ENCODE data around the gene ARF6.
"Not testable (repeated sequence)": the region's sequence is repeated elsewhere in the genome, so short reads cannot be mapped to it uniquely, and the experiment has no call there.

ARF6 gene

DNA sequence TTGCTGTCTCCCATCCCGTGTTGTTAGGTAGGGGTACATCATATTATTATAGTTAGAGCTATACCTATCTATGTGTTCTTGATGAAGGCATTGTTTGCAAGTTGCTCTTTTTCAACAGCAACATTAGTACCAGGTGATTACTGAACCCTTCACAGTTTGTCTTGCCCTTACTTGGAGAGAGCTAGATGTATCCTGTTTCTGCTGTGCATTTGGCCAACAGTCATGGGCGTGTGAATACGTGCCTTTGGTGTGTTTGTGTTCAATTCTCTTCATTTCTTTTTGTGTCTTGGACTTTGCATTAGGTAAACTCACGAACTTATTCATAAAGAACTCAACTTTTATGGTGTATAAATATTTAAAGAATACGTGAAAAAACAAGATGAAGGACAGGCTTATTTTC is 14.3 kb downstream of the ARF6 start:
- no peak for DNase-seq (ENCODE audit: low read depth)

DNA sequence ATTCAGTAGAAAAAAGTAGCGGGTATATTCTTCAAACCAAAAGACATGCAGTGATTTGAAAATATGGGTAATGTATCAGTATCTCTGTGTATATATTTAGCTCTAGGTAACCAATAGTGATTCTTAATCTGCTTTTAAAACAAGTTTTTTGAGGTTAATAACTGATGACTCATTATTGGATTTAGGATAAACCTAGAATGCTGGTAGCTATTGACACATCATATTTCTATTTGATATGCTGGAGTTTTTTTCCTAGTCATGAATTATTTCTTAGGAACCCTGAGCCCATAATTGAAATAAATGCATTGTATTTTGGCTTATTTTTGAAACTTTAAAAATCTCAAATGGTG is 15.5 kb downstream of the ARF6 start:
- no peak for DNase-seq (ENCODE audit: low read depth)

DNA sequence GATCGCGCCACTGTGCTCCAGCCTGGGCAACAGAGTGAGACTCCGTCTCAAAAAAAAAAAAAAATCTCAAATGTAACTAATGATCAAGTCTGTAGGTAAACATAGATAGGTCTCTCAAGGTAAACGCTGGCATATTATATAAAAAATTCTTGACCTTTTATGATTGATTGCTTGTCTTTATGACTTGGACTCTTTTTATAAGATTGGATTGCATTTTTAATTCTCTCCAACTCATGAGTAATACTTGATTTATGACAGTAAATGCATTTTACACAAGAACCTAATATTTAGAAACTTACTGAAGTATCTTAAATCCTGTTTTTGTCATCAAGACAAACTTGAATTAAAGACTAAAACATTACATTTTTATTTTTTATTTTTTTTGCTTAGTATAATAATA is 16.1 kb downstream of the ARF6 start:
- DNase-seq (ENCODE audit: low read depth) = no peak

DNA sequence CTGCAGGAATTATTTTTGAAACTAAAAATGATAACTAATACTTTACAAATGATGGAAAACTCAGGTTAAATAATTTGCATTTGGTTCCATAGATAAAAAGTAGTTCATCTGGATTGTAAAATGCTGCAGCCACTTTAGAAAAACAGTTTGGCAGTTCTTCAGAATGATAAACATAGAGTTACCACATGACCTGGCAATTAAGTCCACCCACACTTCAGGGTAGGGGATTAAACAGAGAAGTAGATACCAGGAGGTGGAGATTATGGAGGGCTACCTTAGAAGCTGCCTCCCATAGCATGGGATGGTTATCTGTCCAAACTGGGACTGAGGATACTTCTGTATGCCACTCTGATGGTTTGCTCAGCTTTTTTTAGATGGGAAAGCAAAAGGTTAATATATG is 22.2 kb downstream of the ARF6 start:
- no peak for DNase-seq (ENCODE audit: low read depth)

DNA sequence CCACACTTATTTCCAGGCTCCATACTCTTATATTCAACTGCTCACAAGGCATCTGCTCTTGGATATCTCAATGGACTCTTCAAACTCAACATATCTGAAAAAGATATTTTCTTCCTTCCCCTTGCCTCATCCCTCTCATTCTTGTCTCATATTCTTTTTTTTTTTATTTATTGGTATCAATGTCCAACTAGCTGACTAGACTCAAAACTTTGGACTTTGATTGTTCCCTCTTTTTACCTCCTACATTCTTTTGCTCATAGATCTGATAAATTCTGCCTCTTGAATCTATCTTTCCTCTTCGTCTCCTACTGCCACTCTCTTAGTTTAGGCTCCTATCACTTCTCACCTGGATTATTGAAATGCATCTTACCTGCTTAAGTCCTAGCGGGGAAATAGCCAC is 25.8 kb downstream of the ARF6 start:
- DNase-seq (ENCODE audit: low read depth) = no peak

DNA sequence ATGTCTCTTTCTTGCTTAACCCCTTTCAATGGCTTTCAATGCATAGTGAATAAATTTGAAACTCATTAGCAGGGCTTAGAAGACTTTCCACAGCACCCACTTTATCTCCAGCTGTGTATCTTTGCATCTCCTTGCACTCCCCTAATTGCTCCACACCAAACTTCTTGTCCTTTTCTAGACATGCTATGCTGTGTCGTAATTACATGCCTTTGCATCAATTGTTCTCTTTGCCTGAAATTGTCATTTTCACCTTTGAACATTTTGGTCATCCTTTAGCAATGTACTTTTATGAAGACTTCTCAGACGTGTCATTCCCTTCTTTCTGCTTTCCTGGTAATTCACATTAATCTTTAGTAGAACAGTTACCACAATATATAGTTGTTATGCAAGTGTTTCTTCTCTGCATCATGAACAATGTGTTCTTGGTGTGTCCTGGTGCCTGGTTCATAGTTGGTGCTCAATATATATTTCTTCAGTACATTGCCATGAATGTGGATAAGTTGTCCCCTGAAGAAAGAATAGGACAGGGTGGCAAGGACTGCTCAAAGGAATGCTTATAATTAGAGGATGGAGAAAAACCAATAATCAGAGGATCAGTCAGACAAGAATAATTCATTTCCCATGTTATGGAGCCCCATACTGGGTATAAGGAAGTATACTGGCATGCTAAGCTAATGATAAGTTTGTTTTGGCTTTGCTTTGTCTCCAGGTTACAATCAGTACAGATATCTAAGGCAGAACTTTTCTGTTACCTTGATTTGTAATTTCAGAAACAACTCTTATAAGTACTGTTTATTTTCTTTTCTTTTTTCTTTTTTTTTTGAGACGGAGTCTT is 27.2 kb downstream of the ARF6 start:
- no peak for DNase-seq (ENCODE audit: low read depth)

DNA sequence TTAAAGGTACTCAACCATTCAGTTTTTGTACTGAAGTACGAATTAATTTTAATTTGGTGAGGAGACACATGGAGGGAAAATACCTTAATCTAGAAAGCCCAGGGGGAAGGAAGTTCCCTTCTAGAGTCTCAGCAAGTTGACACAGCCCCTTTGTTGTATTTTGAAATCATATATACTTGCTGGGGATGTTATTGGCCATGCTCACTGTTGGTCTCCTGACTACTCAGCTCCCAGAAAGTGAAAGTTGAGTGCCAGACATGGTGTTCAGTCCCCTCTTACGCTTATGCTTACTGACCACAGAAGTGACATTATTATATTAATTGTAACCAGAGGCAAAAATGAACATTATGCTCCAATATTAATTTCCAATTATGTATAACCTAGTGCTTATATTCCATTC is 28.1 kb downstream of the ARF6 start:
- DNase-seq (ENCODE audit: low read depth) = no peak

DNA sequence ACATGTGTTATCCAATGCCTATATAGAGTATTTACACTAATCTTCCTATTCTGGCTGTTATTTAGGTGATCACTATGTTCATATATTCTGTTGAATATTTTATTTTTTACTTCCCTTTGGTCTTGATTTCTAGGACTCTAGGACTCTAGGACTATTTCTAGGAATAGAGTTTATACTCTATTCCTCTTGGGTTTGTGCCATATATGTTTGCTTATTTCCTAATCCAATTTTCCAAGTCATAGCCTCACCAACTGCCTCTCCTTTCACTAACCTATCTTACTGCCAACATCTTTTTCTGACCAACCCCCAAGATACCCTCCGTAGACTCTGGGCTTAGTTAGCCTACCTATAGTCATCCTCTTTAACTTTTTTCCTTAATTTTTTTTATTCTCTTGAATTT is 28.5 kb downstream of the ARF6 start:
- no peak for DNase-seq (ENCODE audit: low read depth)

DNA sequence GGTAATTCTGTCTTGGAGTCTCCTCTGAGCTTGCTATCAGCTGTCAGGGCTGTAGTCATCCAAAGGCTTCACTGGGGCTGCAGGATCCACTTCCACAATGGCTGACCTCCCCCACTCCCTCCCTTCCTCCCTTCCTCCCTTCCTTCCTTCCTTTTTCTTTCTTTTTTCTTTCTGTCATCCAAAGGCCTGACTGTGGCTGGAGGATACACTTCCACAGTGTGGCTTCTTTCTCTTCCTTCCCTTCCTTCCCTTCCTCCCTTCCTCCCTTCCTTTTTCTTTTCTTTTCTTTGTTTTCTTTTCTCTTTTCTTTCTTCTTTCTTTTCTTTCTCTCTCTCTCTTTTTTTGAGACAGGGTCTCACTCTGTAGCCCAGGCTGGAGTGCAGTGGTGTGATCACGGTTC is 30.6 kb downstream of the ARF6 start:
- no peak for DNase-seq (ENCODE audit: low read depth)

DNA sequence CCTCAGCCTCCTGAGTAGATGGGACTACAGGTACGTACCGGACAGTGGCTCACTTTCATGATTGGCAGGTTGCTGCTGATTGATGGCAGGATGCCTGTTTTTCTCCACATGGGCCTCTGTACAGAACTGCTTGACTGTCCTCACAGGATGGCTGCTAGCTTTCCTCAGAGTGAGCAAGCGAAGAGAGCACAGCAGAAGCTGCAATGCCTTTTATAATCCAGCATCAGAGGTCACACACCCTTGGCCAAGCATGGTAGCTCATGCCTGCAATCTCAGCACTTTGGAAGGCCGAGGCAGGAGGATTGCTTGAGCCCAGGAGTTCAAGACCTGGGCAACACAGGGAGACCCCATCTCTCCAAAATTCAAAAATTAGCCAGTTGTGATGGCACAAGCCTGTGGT is 31.0 kb downstream of the ARF6 start:
- no peak for DNase-seq (ENCODE audit: low read depth)

DNA sequence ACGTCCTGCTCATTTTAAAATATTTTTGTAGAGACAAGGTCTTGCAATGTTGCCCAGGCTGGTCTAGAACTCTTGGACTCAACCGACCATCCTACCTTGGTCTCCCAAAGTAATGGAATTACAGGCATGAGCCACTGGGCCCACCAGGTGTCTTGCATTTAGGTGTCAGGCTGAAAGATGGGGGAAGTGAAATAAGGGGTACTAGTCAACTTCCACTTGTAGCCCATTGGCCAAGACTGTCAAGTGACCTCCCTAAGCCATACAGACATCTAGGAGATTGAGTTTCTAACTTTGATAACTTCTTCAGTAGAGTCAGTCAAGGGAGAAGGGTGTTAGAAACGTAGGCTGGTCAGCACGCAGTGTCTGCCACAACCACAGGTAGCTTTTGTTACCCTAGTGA is 32.0 kb downstream of the ARF6 start:
- DNase-seq (ENCODE audit: low read depth) = no peak

DNA sequence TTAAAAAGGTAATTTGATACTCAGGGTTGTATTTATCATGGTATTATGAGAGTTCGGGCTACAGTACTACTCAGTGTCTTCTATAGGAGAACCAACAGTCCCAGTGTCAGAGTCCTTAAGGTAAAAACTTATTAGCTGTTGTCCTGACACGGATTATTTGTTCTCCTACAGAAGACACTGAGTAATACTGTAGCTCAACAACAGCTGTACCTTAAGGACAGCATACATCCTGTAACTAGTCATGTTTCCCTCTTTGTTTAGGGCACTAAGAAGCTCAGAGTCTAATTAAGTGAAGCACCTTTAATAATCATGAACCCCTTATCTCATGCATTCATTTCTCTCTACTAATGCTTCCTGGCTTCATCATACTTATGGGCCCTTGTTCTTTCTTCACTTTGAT is 33.9 kb downstream of the ARF6 start:
- no peak for DNase-seq (ENCODE audit: low read depth)

DNA sequence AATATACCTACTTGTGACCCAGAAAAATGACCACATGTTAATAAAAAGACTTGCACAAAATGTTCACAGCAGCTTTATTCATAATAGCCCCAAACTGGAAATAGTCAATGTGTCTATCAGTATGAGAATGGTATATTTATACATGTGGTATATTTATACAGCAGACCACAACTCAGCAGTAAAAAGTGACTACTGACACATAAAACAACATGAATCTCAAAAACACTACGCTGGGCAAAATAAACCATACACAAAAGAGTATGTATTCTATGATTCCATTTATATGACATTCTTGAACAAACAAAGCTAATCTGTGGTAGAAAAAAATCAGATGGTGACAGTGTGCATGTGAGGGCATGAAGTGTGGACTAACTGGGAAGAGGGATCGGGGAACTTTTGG is 35.1 kb downstream of the ARF6 start:
- no peak for DNase-seq (ENCODE audit: low read depth)

DNA sequence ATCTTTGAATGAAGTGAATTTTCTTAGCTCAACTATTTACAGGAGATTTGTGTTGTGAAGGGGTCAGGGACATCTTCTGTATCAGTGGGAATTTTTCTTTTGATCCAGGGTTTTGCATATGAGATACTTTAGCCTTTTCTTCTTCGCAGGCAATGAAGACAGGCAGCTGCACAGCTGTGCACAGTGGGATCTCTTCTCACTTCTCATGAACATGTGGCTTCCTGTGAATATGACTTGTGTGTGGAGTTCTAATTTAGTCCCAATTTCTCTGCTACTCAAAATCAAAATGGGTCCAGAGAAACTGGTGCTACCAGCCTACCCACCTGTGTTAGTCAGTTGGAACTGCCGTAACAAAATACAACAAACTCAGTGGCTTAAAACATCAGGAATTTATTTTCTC is 37.8 kb downstream of the ARF6 start:
- no peak for DNase-seq (ENCODE audit: low read depth)

DNA sequence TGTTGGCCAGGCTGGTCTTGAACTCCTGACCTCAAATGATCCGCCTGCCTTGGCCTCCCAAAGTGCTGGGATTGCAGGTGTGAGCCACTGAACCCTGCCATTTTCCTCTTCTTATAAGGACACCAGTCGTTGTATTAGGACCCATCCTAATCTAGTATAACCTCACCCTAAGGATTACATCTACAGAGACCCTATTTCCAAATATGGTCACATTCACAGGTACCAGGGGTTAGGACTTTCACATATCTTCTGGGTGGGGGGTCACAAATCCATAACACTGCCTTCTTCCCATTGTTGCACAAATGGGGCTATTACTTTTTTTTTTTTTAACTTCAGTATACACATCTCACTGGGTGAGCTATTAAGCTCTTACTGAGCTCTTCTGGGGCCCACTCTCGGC is 38.6 kb downstream of the ARF6 start:
- DNase-seq (ENCODE audit: low read depth) = no peak

DNA sequence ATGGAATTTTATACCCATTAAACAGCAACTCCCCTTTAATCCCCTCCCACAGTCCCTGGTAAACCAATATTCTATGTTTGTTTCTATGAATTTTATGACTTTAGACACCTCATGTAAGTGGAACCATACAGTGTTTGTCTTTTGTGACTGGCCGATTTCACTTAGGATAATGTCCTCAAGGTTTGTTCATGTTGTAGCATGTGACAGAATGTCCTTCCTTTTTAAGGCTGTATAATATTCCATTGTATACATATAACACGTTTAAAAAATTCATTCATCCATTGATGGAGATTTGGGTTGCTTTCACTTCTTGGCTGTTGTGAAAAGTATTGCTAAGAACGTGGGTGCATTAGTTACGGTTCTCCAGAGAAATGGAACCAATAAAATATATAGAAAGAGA is 40.2 kb downstream of the ARF6 start:
- DNase-seq (ENCODE audit: low read depth) = no peak

DNA sequence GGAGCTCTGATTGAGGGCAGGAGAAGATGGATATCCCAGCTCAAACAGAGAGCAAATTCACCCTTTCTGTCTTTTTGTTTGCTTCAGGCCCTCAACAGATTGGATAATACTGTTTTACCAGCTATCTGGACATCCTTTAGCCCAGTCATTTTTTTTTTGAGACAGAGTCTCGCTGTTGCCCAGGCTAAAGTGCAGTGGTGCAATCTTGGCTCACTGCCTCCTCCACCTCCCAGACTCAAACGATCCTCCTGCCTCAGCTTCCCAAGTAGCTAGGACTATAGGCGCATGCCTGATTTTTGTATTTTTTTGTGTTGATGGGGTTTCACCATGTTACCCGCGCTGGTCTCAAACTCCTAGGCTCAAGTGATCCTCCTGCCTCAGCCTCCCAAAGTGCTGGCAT is 40.8 kb downstream of the ARF6 start:
- DNase-seq (ENCODE audit: low read depth) = no peak

DNA sequence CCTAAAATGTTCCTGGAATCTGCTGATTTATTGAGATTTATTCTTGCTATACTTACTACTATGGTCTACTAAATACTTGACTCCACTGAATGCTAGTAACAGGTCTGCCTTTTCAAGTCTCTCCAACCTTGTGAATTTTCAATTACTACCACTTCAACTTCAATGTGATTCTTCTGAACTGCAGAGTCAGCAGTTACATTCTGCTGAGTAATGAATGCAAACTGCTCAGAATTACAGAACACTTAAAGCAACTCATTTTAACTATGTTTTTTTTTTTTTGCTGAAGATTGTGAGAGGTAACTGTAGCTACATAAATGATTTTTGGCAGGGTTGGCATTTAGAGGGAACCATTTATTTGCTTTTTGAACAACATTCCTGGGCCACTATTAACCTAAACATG is 41.8 kb downstream of the ARF6 start:
- no peak for DNase-seq (ENCODE audit: low read depth)

DNA sequence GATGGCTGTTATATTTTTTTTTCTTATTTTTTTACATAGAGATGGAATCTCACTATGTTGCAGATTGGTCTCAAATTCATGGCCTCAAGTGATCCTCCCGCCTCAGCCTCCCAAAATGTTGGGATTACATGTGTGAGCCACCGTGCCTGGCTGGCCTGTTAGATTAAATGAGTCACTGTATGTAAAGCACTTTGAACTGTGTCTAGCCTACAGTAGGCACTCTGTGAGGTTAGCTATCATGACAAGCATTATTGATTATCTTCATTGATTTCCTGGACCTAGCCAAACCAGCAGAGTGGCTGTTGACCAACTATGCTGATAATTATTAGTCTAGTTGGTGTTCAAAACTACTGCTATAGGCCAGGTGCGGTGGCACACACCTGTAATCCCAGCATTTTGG is 42.6 kb downstream of the ARF6 start:
- no peak for DNase-seq (ENCODE audit: low read depth)

DNA sequence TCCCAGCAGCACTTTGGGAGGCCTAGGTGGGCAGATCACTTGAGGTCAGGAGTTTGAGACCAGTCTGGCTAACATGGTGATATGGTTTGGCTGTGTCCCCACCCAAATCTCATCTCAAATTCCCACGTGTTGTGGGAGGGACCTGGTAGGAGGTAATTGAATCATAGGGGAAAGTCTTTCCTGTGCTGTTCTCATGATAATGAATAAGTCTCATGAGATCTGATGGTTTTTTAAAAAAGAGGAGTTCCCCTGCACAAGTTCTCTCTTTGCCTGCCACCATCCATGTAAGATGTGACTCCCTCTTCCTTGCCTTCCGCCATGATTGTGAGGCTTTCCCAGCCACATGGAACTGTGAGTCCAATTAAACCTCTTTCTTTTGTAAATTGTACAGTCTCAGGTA is 43.4 kb downstream of the ARF6 start:
- DNase-seq (ENCODE audit: low read depth) = not testable (repeated sequence)

DNA sequence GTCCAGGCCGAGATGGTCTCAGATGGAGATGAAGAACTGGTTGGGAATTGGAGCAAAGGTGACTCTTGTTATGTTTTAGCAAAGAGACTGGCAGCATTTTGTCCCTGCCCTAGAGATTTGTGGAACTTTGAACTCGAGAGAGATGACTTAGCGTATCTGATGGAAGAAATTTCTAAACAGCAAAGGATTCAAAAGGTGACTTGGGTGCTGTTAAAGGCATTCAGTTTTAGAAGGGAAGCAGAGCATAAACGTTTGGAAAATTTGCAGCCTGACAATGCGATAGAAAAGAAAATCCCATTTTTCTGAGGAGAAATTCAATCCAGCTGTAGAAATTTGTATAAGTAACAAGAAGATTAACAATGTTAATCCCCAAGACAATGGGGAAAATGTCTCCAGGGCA is 44.0 kb downstream of the ARF6 start:
- DNase-seq (ENCODE audit: low read depth) = not testable (repeated sequence)

DNA sequence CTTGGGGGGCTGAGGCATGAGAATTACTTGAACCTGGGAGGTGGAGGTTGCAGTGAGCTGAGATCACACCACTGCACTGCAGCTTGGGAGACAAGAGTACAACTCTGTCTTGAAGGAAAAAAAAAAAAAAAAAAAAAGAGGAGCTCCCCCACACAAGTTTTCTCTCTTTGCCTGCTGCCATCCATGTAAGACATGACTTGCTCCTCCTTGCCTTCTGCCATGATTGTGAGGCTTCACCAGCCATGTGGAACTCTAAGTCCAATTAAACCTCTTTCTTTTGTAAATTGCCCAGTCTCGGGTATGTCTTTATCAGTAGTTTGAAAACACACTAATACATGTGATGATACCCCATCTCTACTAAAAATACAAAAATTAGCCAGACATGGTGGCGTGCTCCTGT is 46.3 kb downstream of the ARF6 start:
- not testable (repeated sequence) for DNase-seq (ENCODE audit: low read depth)

DNA sequence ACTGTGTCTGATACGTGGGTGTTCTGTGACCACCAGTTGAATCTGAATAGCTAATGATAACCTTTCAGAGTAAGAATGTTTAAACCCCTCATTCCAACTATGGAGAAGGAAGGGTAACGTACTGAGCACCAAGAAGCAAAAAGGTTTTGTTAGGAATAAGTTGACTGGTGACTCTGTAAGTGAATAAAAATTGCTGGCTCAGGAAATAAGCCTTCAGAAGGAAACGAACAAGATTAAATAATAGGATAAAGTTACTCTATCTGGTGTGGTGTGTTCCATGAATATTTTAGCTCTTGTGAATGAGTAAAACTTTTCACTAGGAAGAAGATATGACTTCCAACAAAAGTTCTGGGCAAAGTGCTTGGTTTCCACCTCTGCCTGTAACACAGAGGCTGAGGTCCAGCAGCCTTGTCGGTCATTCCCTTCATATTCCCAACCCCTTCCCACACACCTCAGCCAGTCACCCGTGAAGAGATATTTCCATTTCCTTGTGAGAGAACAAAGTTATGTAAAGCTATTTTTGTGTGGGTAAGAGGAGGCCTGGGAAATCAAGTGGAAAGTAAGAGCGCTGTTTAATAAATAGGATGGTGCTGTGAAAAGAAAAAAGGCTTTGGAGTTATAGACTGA is 47.1 kb downstream of the ARF6 start:
- no peak for DNase-seq (ENCODE audit: low read depth)

DNA sequence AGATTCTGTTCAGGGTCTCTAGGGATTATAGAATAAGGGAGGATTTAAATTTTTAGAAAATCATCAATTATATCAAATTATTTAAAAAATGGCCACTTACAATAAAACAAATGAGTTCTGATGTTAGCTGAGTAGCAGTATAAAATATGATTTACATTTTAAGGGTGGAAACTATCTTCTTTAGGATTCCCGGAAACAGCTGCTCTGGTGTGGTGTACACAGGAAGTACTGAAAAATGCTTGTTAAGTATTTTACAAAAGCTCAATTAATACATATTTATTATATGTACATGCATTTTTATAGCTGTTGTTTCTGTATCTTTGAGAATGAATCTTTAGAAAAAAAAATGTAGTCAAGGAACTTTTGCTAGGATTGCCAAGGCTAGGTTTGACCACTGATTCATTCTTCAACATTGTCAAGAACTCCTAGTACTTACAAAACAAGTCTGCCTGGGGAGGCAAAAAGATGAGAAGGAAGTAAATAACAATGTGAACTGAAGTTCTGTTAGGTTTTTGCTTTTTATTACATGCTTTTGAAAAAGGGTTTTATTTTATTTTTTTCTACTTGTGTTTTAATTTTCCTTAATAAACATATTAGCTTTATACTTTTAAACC is 48.0 kb downstream of the ARF6 start:
- DNase-seq (ENCODE audit: low read depth) = no peak
